Caki2 (cell line): ENCODE data around the gene QDPR. TPM values are rescaled to one million over a fixed set of nuclear protein-coding genes. Genes with fewer than 3 reads are reported as not detected.
A peak's percentile ranks its signal among the peaks of the same experiment; 100 is the strongest.
"Not testable (repeated sequence)": the region's sequence is repeated elsewhere in the genome, so short reads cannot be mapped to it uniquely, and the experiment has no call there.

ENCODE experiments used
- DNase-seq: peaks from one replicate; pipeline ENCODE4 v3.0.0-alpha.2; 2015; ENCODE audit warnings: low read depth
- in situ Hi-C: cut with HindIII; loops from 2 replicates; pipeline ENCODE4 v1.10.0; 2016; ENCODE audit warnings: low sequenced_read_pairs, low pct_unique_long_range_greater_than_20kb, mixed read lengths
- total RNA-seq: library from RNA; depleted of rRNA; stranded (reverse); fragments of >200 nt; shearing (Covaris generic); gene quantifications from 2 replicates; pipeline ENCODE4 v1.2.3, GENCODE V29; 2014; ENCODE audit warnings: low replicate concordance; rRNA removed

The QDPR gene
- total RNA-seq, 1 experiment from 2014 or later: 40.1 TPM

- DNase-seq: no peak
- in situ Hi-C loops: no loop called here
Measured at GRCh38 chr4:17463606-17464005, 48.3 kb downstream of the QDPR start.

DNA sequence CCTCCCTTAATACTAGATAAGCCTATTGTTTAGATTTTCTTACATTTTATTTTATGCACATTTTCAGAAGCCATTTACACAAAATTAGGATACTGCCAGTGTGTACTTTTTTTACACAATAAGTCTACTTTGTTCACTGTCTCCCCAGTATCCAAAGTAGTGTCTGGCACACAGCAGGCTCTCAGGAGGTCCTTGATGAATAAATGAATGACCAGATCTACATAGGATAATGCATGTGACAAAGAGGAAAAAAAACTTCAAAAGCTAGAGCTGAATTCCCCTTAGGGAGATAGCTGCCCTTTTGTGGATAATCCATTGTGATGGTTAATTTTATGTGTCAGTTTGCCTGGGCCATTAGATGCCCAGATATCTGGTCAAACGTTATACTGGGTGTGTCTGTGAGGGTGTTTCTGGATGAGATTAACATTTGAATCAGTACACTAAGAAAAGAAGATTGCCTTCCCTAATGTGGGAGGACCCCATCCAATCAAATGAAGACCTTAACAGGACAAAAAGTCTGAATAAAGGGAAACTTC is 61.6 kb downstream of the QDPR start:
- in situ Hi-C loops: no loop called here
- no peak for DNase-seq

GRCh38 chr4:17448689-17449088 is 63.2 kb downstream of the QDPR start:
- in situ Hi-C loops: no loop called here
- DNase-seq: no peak

DNA sequence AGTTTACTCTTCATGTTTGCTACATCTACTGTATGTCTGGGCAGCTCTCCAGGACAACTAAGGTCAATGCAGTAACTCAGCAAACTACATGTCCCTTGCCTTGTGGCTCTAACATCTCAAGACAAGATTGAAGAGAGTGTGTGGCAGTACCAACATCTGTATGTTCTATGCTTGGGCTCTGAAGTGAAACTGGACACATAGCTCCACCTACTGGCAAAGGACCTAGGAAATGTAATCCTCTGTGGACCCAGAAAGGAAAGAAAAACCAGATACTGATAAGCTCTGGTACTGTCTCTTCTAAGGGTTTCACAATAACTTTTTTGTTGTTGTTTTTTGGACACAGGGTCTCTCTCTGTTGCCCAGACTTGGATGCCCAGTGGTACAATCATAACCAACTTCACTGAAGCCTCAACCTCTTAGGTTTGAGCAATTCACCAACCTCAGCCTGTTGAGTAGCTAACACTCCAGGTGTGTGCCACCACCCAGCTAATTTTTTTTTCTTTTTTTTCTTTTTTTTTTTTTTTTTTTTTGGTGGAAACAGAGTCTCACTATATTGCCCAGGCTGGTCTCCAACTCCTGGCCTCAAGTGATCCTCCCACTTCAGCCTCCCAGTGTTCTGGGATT is 64.1 kb downstream of the QDPR start:
- DNase-seq: peak; percentile 39
- in situ Hi-C loops: no loop called here

GRCh38 chr4:17447056-17447455 is 64.8 kb downstream of the QDPR start:
- in situ Hi-C loops: no loop called here
- DNase-seq: no peak

- in situ Hi-C loops: not testable (repeated sequence)
Measured at GRCh38 chr4:17442477-17442876, 69.4 kb downstream of the QDPR start.

GRCh38 chr4:17437396-17437795 is 74.5 kb downstream of the QDPR start:
- DNase-seq: no peak
- in situ Hi-C loops: no loop called here

More at GRCh38 chr4:17442477-17442876, 69.4 kb downstream of the QDPR start:
- DNase-seq: not testable (repeated sequence)

DNA sequence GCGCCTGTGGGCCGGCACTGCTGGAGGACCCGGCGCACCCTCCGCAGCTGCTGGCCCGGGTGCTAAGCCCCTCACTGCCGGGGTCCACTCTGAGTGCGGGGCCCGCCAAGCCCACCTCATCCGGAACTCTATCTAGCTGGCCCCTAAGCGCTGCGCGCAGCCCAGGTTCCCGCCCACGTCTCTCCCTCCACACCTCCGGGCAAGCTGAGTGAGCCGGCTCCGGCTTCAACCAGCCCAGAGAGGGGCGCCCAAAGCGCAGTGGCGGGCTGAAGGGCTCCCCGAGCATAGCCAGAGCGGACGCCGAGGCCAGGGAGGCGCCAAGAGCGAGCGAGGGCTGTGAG is 75.2 kb downstream of the QDPR start:
- DNase-seq: no peak
- in situ Hi-C loops: no loop called here

Other genes starting within 250 kb of the QDPR start
- not detected in 2 replicates for gene CLRN2, start 3.1 kb upstream of the QDPR start, total RNA-seq
- gene LAP3, start 65.1 kb upstream of the QDPR start, total RNA-seq: 73.7 and 80.0 TPM in 2 replicates
- gene MED28, start 102.6 kb upstream of the QDPR start, total RNA-seq: 14.5 and 18.5 TPM in 2 replicates